ENCODE data around the gene HMX1.

Gene HMX1

GRCh38 chr4:8838961-8839431, 32.6 kb downstream of the HMX1 start:
- no peak for DNase-seq

GRCh38 chr4:8838296-8838960, 33.2 kb downstream of the HMX1 start:
- DNase-seq, result no peak

GRCh38 chr4:8837181-8837841, 34.3 kb downstream of the HMX1 start:
- DNase-seq, result no peak

- no peak for DNase-seq
Observed at GRCh38 chr4:8836664-8837171, 34.9 kb downstream of the HMX1 start.

- no peak for DNase-seq
Observed at GRCh38 chr4:8835521-8836365, 35.9 kb downstream of the HMX1 start.

GRCh38 chr4:8834681-8835220, 36.9 kb downstream of the HMX1 start:
- no peak for DNase-seq

GRCh38 chr4:8832113-8832915, 39.3 kb downstream of the HMX1 start:
- peak; percentile 62 for DNase-seq

GRCh38 chr4:8831221-8832112, 40.2 kb downstream of the HMX1 start:
- DNase-seq, result no peak

- no peak for DNase-seq
Observed at GRCh38 chr4:8830611-8831200, 40.9 kb downstream of the HMX1 start.

- DNase-seq, result no peak
Observed at GRCh38 chr4:8830056-8830455, 41.6 kb downstream of the HMX1 start.

- no peak for DNase-seq
Observed at GRCh38 chr4:8829584-8829983, 42.1 kb downstream of the HMX1 start.

- no peak for DNase-seq
Observed at GRCh38 chr4:8828869-8829268, 42.8 kb downstream of the HMX1 start.

GRCh38 chr4:8821151-8821950, 50.3 kb downstream of the HMX1 start:
- no peak for DNase-seq

GRCh38 chr4:8820178-8821102, 51.2 kb downstream of the HMX1 start:
- DNase-seq, result no peak

- DNase-seq, result no peak
Observed at GRCh38 chr4:8819473-8820177, 52.0 kb downstream of the HMX1 start.

GRCh38 chr4:8819019-8819418, 52.6 kb downstream of the HMX1 start:
- no peak for DNase-seq

- DNase-seq, result no peak
Observed at GRCh38 chr4:8818063-8818881, 53.4 kb downstream of the HMX1 start.

- no peak for DNase-seq
Observed at GRCh38 chr4:8817813-8818062, 53.9 kb downstream of the HMX1 start.
